Smooth muscle cell (in vitro differentiated cells): ENCODE data around the gene IGFN1. TPM values are rescaled to one million over a fixed set of nuclear protein-coding genes. Genes with fewer than 3 reads are reported as not detected.

Experiments
- DNase-seq: peaks from one replicate; lab custom pipeline; 2025; ENCODE audit not compliant: unreplicated experiment; lab: John Stamatoyannopoulos, UW
- H2AFZ ChIP-seq: fragments of 200-600 bp; sonication (generic); 2 replicates; pipeline ENCODE4 v1.6.0; 2016; ENCODE audit warnings: antibody characterized with exemption, low read depth, mild to moderate bottlenecking
- H3F3A ChIP-seq: fragments of 200-600 bp; sonication (generic); 2 replicates; pipeline ENCODE4 v1.6.0; 2017; ENCODE audit warnings: antibody characterized with exemption, low read depth
- H3K27ac ChIP-seq: fragments of 200-600 bp; sonication (generic); 2 replicates; pipeline ENCODE4 v1.5.1; 2016; ENCODE audit warnings: low read depth, mild to moderate bottlenecking
- H3K27me3 ChIP-seq: fragments of 200-600 bp; sonication (generic); 2 replicates; pipeline ENCODE4 v1.6.1; 2016; ENCODE audit warnings: low read depth, mild to moderate bottlenecking
- H3K36me3 ChIP-seq: fragments of 200-600 bp; sonication (generic); 2 replicates; pipeline ENCODE4 v1.5.1; 2016; ENCODE audit warnings: low read depth
- H3K4me1 ChIP-seq: fragments of 200-600 bp; sonication (generic); 2 replicates; pipeline ENCODE4 v1.5.1; 2016; ENCODE audit warnings: low read depth
- H3K4me2 ChIP-seq: fragments of 200-600 bp; sonication (generic); 2 replicates; pipeline ENCODE4 v1.6.0; 2016; ENCODE audit warnings: mild to moderate bottlenecking
- H3K4me3 ChIP-seq: fragments of 200-600 bp; sonication (generic); 2 replicates; pipeline ENCODE4 v1.5.1; 2016; ENCODE audit warnings: mild to moderate bottlenecking
- H3K79me2 ChIP-seq: fragments of 200-600 bp; sonication (generic); 2 replicates; pipeline ENCODE4 v1.6.0; 2016; ENCODE audit warnings: low read depth, mild to moderate bottlenecking
- H3K9ac ChIP-seq: fragments of 200-600 bp; sonication (generic); 2 replicates; pipeline ENCODE4 v1.6.0; 2016; ENCODE audit warnings: low read depth
- H3K9me3 ChIP-seq: fragments of 200-600 bp; sonication (generic); replicated peaks from 2 replicates; pipeline ENCODE4 v1.5.1; 2016; ENCODE audit warnings: low read depth
- H4K20me1 ChIP-seq: fragments of 200-600 bp; sonication (generic); 2 replicates; pipeline ENCODE4 v1.6.0; 2016; ENCODE audit warnings: low read depth
- WGBS: methylation state at CpG from one replicate; pipeline ENCODE4 v1.1.7; 2016; ENCODE audit warnings: low lambda C conversion rate; 5-methylcytosine and 5-hydroxymethylcytosine counted together
- polyA plus RNA-seq: library from polyadenylated mRNA; unstranded; fragments of >200 nt; fragmentation: Nextera tagmentation; extraction: Ambion mirVana; gene quantifications from 2 replicates; pipeline ENCODE4 v1.2.1, GENCODE V29; 2016
- total RNA-seq: library from RNA; depleted of rRNA; stranded (reverse); fragments of >200 nt; gene quantifications from 2 replicates; pipeline ENCODE4 v1.2.3, GENCODE V29; 2014
- TF ChIP-seq, protein P1 (sequence below): fragments of 200-600 bp; sonication (generic); IDR thresholded peaks from 2 replicates; pipeline ENCODE4 v1.5.1; 2017; ENCODE audit warnings: borderline replicate concordance, mild to moderate bottlenecking, antibody characterized with exemption; ENCODE audit not compliant: insufficient read depth, poor library complexity, severe bottlenecking

Gene IGFN1
- total and polyA plus RNA-seq, 2 experiments from 2014 or later, result not detected

DNA sequence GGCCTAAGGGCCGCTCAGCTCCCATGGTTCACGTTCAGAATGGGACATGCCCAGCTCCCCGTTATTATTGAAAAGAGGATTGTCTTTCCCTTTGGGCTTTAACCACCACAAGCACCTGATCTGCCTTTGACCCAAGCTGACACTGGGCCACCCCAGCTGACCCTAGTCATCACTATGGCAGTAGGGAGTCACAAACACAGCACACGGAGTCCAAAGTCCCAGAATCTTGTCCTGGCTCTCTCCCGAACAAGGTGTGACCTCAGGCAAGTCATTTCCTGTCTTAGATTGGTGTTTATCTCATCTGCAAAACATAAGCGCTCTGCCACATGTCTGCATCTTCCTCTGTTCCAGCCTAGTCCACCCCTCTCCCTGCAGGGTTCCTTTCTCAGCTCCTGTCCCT is 31.5 kb downstream of the IGFN1 start:
- no peaks in the 10 kb centered on the region for H3K79me2 ChIP-seq
- no peak overlapping the region for H2AFZ ChIP-seq
- 95% methylated on average over 6 of the region's 6 CpGs for WGBS
- no peak overlapping the region for H3K27ac ChIP-seq
- H3F3A ChIP-seq, result no peaks in the 10 kb centered on the region
- H3K4me3 ChIP-seq, result no peak overlapping the region
- no peak overlapping the region for H3K4me2 ChIP-seq
- no peaks in the 10 kb centered on the region for H3K9me3 ChIP-seq
- TF ChIP-seq, protein P1, sequence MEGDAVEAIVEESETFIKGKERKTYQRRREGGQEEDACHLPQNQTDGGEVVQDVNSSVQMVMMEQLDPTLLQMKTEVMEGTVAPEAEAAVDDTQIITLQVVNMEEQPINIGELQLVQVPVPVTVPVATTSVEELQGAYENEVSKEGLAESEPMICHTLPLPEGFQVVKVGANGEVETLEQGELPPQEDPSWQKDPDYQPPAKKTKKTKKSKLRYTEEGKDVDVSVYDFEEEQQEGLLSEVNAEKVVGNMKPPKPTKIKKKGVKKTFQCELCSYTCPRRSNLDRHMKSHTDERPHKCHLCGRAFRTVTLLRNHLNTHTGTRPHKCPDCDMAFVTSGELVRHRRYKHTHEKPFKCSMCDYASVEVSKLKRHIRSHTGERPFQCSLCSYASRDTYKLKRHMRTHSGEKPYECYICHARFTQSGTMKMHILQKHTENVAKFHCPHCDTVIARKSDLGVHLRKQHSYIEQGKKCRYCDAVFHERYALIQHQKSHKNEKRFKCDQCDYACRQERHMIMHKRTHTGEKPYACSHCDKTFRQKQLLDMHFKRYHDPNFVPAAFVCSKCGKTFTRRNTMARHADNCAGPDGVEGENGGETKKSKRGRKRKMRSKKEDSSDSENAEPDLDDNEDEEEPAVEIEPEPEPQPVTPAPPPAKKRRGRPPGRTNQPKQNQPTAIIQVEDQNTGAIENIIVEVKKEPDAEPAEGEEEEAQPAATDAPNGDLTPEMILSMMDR, result no peak
- H4K20me1 ChIP-seq, result no peaks in the 10 kb centered on the region
- no peaks in the 10 kb centered on the region for H3K27me3 ChIP-seq
- no peak for DNase-seq
- H3K36me3 ChIP-seq, result no peaks in the 10 kb centered on the region
- H3K4me1 ChIP-seq, result no peaks in the 10 kb centered on the region
- no peak overlapping the region for H3K9ac ChIP-seq

DNA sequence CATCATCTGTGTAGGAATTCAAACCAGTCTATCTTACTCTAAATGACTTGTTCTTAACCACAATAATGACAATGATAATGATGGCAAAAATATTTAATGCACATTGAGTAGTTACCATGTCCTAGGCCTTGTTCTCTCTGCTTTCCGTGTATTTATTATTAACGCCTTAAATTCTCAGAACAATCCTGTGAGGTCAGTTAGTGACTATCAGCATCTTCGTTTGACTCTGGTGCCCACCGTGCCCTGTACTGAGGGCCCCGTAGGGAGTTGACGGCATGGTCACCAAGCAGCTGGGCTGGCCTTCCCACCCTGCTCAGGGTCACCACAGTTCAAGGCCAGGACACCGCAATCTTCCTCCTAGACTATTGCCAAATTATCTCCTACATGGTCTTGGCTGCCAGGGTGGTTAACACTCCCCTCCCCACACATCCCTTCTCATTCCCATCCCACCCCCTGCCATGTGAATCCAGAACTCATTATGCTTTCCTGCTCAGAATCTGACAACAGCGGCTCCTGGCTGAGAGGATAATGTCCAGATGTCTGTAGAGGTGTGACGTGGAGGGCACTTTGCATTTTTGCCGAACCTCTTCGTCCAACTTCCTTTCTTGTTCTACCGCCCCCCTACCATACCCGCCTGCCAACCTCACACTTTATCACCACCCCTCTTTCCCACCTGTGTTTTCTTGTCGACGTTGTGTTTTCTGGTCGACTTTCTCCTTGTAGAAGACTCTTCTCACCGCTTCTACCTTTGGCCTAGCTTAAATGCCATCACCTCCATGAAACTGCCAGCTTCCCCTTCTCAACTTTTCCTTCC is 33.4 kb downstream of the IGFN1 start:
- Histone ChIP-seq H3K9me3 (no peaks in the 10 kb centered on the region), H3K79me2 (no peaks in the 10 kb centered on the region), H3K9ac (no peak overlapping the region), H4K20me1 (no peaks in the 10 kb centered on the region), H3K27ac (no peak overlapping the region), H3K4me2 (no peak overlapping the region), H3K4me1 (no peaks in the 10 kb centered on the region), H3K36me3 (no peaks in the 10 kb centered on the region), H3K4me3 (no peak overlapping the region), H3K27me3 (no peaks in the 10 kb centered on the region), H3F3A (no peaks in the 10 kb centered on the region), H2AFZ (no peak overlapping the region)
- TF ChIP-seq, protein P1, result no peak
- WGBS, result 89% methylated on average over 17 of the region's 17 CpGs
- DNase-seq, result no peak

DNA sequence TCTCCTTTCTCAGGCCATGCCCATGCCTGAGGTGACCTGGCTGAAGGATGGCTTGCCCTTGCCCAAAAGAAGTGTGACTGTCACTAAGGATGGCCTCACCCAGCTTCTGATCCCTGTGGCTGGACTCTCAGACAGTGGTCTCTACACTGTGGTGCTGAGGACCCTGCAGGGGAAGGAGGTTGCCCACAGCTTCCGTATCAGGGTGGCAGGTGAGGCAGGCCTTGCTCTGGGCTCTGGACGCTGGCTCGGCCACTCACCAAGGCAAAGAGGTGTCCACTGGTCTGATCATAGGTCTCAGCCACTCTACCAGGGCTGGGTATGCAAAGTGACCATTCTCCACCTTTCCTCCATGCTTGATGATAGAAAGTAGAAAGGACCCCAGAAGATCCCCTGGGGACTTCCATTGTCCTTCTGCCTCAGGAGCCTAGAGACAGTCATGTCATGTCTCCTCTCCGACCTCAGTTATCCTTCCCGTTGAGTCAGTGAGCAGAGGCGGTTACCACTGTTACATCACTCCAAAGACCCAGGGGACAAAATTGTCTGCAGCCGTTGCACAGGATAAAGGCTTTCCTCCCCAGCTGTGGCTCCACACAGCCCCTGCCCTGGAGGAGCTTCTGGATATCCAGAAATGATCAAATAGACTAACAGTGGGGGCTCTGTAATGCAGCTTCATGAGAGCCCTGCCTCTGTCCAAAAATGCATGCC is 34.2 kb downstream of the IGFN1 start:
- Histone ChIP-seq H3K27me3 (no peaks in the 10 kb centered on the region), H3F3A (no peaks in the 10 kb centered on the region), H3K4me3 (no peak overlapping the region), H3K27ac (no peak overlapping the region), H4K20me1 (no peaks in the 10 kb centered on the region), H3K36me3 (no peaks in the 10 kb centered on the region), H2AFZ (no peak overlapping the region), H3K4me1 (no peaks in the 10 kb centered on the region), H3K9me3 (no peaks in the 10 kb centered on the region), H3K4me2 (no peak overlapping the region), H3K9ac (no peak overlapping the region), H3K79me2 (no peaks in the 10 kb centered on the region)
- WGBS, result 64% methylated on average over 7 of the region's 7 CpGs
- DNase-seq, result no peak
- TF ChIP-seq, protein P1, result no peak
